Measurements from ENCODE around the gene RANBP3L.

RANBP3L gene

DNA sequence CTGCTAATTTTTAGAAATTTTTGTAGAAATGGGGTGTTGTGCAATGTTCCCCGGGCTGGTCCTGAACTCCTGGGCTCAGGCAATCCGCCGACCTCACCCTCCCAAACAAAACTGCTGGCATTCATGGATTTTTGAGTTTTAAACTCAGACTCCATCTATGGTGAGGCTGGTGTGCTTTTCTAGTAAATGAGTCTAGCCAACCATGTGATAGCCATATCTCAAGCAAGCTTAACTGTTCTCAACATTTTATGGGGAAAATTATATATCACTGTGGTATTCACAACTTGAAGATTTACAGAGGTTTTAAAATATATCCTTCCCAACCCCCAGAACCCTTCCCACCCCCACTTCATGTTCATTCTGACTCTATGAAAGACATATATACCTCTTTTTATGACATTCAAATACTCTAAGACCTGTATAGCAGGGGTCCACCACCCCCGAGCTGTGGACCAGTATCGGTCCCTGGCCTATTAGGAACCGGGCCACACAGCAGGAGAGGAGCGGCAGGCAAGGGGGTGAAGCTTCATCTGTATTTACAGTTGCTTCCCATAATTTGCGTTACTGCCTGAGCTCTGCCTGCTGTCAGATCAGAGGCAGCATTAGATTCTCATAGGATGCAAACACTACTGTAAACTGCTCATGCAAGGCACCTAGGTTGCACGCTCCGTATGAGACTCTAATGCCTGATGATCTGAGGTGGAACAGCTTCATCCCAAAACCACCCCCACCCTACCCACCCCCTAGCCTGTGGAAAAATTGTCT lies 55.5 kb downstream of the RANBP3L start:
- FAIRE-seq (no peak), DNase-seq (ENCODE audit: insufficient read length, low spot score) (no peak)

DNA sequence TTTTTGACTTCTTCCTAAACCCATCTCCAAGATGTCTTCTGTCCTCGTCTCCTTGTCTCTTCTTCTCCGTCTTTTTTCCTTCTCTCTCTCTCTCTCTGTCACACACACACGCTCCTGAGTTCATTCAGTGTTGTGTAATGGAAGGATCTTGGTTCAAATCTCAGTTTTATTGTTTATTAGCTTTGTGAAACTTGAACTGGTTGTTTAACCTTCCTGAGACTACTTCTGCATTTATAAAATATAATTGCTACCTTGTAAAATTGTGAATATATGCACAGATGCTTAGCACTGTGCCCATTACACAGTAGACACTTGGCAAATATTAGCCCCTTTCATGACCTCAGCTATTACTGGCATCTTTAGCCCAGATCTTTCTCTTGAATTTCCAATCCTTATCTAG lies 57.6 kb downstream of the RANBP3L start:
- DNase-seq (ENCODE audit: insufficient read length, low spot score) = no peak

DNA sequence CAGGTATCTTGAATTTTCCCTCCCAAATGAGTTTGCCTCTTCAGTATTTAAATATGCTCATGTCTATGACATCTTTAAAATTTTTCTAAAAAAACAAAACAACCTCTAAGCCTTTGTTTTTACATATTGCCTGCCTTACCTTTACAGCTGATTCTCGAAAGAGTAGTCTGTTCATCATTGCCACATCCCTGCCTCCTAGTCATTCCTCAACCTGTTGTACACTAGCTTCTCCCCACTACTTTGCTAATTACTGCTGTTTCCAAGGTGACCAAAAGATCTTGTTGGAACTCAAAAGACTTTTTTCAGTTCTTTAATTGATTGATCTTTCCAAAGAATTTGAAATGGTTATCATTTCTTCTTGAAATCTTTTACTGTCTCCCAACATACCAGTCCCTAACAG lies 58.0 kb downstream of the RANBP3L start:
- DNase-seq (ENCODE audit: insufficient read length, low spot score) (no peak), FAIRE-seq (no peak)

More for the DNA sequence above, 57.6 kb downstream of the RANBP3L start:
- no peak for FAIRE-seq

DNA sequence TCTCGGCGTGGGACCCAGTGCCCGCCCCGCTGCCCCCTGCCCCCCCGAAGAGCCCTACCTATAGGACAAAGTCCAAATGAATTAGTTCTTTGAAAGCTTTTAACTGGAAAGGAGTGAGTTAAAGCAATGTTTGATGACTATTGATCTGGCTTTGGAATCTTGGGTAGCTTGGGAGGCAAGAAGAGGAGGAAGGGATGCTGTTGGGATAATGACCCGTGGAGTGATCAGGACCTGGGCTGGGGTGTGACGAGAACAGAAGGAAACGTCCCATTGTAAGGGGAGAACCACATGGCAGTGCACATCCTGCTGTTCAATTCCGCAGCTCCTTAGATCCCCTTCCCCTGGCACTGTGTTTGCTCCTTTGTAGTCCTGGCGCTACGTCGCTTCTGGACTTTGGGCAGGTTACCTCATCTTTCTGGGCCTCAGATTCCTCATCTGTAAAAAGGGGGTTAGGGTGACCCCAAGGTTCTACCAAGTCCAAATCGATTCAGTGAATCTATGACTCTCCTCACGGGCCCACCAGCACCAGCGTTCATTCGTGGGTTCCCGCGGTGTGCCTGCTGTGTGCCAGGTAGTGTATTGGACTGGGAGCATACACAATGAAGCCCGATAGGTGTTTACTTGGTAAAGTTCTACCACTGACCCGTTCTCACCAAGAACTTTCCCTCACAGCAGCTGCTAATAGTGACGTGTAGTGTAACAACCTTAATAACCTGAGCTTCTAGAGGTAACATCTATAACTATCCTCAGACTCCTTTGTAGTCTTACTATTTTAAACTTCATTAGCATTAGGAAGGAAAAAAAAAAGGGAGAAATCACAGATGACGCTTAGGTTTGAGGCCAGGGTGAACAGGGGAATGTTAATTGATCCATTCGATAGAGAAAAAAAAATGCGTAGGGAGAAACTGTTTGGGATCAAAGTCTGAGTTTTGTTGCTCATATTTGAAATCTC lies 58.9 kb downstream of the RANBP3L start:
- peak; percentile 11 for FAIRE-seq

DNA sequence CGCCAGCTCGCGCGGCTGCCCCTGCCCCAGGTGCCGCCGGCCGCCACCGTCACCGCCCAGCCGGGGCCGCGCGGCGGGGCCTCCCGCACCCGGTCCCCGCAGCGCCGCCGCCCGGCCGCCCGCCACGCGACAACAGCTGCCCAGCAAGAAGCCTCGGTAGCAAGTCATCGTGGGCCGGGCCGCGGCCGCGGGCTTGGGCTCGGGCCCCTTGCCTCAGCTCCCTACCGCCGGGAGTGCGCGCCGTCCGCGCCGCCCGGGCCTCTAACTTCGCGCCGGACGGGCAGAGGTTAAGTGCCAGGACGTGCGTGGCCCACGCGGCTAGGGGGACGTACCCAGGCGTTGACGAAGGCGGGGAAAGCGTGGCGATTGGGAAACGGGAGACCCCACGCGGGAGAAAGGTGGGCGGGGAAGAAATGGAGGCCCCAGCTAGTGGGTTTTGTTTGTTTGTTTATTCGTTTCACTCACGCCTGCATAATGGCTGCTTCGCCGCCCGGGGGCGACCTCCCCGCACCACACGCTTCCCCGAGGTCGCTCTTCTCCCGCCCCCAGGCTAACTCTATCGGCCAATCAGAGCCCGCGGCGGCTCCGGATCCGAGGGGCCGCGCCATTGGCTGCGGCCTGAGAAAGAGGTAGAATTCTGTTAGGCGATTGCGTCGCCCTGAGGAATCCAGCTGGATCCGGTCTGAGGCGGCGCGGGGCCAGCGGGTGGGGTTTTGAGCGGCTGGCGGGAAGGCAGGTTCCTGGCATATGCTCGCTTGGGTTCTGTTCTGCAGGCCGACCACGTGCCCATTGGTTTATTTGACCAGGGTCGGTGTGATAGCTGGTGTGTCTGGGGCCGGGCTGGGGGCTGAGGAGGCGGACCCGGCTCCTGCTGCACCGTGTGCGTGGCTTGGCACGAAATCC lies 59.8 kb downstream of the RANBP3L start, which contains the start of gene NADK2:
Gene NADK2, minus strand, starts transcription at position 295 of the 903 bp plus-strand sequence. Its CDS starts 127 bp downstream, at position 168.
- FAIRE-seq (peak; percentile 73), DNase-seq (ENCODE audit: insufficient read length, low spot score) (peak; percentile 85)

More for the DNA sequence above, 58.9 kb downstream of the RANBP3L start:
- no peak for DNase-seq (ENCODE audit: insufficient read length, low spot score)

DNA sequence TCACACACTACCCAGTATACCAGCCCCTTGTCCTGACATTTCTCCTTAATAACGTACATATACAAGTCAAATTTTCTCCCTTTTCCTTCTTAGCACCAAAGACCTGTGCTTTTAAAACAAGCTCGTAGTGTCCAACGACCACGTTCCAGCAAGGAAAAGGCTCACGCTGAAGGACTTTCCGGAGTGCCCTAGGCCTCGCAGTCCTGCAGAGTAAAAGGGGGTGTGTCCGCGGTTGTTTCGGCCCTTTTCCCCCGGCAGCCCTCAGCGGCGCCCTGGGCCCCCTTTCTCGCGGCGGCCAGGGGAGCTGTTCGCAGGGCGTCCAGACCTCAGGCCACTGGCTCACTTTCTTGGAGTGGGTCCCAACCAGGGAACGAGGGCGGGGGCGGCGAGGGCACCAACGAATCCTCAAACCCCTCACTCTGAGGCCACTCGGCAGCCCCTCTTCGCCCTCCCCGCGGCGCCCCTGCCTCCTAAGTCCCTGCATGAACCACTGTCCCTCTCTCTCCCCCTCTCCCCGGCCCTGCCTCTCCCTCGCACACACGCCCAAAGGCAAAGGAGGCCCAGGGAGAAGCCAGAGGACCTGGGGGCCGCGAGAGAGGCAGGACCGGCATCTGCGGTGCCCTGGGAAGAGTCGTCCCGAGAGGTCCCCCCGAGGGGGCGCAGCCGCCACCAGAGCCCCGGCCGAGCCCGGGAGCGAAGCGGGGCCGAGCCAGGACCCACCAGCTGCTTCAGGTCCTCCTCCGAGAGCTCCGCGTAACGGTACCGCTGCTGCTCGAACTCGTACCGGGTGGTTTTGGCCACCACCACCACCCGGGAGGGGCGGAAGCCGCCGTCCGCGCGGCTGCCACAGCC lies 60.7 kb downstream of the RANBP3L start:
- peak; percentile 29 for DNase-seq (ENCODE audit: insufficient read length, low spot score)
- FAIRE-seq = peak; percentile 58

DNA sequence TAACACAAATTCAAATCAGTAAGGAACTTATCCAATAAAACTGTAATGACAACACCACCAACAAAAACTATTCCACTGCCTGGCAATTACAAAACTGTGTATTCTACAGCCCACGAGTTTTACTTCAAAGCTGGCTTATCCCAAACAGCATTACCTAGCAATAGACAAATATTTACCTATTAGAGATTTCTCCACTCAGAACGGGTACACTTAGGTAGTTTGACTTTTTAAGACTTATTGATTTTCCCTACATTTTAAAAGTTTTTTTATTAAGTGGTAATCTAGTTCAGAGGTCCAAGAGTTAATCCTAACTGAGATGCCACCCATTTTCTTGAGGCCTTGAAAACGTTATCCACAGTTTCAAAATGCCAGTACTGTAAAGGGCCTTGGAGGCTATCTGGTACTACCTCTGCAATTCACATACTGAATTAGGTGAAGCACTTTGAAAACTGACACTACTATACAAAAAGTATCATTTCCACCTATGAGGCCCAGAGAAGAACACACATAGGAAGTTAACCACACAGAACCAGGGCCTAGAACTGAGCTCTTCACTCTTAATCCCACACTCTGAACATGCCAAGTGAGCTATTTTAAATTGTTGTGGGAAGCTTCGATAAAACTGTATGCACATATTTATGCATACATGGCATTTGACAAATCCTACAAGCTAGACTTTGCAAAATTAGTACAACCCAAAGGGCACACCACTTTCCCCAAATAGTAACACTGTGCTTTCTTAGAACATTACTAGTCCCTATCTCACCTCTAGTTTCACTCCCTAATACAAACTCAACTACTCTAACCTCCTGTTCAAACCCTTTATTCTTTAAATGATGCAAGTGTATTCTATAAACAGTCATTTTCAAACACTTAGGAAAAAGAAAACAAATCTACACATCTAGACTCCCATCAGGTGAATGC lies 62.1 kb downstream of the RANBP3L start:
- DNase-seq (ENCODE audit: insufficient read length, low spot score) (no peak), FAIRE-seq (no peak)

DNA sequence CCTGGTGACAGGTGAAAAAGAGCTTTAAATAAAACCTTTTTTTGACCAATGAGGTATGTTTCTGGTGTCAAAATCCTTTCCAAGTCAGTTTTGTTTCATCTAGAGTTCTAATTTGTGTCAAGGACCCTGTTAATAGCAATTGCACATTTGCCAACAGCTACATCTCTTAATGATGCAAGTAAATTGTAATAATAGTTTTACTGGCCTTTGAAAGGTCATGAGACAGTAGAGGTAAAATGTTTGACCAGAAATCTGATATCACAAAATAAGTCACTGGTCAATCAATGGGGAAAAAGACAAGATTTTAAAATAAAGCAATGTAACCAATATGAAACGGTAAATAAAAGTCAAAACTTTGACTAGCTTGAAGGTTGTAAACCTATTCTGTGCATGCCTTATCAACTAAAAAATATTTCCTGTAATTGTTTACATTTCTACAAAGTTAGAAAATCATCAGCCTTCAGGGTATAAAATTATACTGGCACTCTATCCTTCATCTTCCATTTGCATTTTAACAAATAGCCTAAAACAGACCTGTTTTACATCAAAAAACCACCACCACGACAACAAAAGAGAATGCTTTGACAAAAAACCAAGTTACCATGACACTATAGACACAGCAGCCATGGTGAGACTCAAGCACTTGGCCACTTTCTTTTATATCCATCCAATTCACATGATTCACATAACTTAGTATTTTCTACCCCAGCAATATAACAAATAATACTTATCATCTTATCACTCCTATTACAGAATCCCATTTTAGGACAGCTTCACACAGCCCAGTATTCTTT lies 63.0 kb downstream of the RANBP3L start:
- FAIRE-seq = no peak

DNA sequence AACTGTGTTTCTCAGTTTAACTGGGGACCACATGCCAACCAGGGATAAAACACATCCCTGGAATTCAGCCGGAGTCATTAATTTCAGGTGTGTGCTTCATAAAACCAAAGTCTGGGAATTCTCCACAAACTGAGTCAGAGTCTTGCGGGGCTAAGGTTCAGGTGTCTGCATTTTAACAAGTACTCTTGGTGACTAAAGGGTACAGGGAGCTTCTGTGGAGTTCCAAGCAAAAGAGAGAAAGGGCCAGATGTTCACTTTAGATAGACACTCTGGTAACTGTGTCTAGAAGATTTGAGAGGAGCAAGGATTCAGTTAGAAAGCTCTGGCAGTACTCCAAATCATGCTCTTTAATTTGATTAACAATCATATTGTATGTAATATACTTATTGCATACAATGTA lies 64.0 kb downstream of the RANBP3L start:
- DNase-seq (ENCODE audit: insufficient read length, low spot score) (no peak), FAIRE-seq (no peak)

More for the DNA sequence above, 63.0 kb downstream of the RANBP3L start:
- no peak for DNase-seq (ENCODE audit: insufficient read length, low spot score)

DNA sequence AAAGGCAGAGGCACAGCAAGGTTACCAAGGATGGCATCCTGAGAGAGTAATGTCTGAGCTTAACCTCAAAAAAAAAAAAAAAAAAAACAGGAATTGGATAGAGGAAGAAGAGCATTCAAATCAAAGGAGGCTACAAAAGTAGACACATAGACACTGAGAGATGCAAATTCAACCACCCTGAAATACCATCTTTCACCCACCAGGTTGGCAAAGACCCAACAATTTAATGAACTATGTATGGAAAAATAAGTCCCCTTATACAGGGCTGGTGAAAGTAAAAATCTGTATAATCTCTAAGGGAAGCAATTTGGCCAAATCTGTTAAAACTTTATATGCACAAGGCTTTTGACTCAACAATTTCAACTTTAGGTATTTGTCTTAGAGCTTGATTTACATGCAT lies 64.9 kb downstream of the RANBP3L start:
- no peak for DNase-seq (ENCODE audit: insufficient read length, low spot score)
- FAIRE-seq = no peak

DNA sequence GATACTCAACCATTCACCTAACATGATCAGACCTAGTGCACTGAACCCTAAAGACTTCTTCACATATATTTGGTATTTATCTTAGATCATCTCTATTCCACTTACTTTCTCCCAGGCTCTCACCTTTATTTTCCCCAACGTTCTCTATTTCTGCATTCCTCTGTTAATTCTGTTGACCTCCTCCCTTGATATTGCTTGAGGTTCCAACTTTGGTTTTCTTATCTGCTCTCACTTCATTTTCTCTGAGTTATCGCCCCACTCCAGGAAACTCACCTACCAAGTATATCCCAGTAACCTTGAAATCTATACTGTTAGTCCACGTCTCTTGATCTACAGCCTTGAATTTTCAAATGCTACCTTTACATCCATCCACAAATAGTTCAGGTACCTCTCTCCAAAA lies 69.2 kb downstream of the RANBP3L start:
- DNase-seq (ENCODE audit: insufficient read length, low spot score) (no peak), FAIRE-seq (no peak)

DNA sequence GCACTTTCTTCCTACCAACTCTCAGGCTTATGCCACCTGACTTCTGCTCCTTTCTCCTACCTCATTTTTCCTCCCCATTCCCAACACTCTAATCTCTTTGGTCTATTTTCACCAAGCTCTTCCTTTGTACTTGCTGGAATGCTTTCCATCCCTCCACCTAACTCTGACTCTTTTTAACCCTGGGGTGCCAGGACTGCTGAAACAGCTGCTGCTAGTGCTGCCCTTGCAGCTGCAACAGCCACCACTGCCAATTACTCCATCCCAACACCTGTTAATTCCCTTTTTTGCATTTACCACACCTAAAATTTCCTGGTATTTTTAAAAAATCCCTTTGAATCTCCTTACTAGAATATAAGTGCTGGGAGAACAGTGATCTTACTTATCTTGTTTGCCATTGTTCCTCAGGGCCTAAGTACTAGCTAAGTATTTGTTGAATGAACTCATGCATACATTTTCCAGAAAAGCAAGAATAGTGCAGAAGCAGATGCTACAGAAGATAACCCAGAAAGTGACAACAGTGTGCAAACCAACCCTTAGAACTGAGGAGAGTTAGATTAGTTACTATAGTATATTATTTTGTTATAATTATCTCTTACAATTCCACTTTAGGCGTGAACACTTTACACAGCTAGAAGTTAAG lies 71.4 kb downstream of the RANBP3L start:
- no peak for DNase-seq (ENCODE audit: insufficient read length, low spot score)
- FAIRE-seq = no peak

DNA sequence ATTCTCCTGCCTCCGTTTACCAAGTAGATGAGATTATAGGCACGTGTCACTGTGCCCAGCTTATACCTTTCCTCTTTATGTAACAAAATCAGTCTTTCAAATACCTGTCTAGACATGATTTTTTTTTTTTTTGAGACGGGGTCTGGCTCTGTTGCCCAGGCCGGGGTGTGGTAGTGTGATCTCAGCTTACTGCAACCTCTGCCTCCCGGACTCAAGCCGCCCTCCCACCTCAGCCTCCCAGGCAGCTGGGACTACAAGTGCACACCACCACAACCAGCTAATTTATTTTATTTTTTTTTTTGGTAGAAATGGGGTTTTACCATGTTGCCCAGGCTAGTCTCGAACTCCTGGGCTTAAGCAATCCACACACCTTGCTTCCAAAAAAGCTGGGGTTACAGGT lies 73.2 kb downstream of the RANBP3L start:
- DNase-seq (ENCODE audit: insufficient read length, low spot score) (no peak), FAIRE-seq (no peak)

DNA sequence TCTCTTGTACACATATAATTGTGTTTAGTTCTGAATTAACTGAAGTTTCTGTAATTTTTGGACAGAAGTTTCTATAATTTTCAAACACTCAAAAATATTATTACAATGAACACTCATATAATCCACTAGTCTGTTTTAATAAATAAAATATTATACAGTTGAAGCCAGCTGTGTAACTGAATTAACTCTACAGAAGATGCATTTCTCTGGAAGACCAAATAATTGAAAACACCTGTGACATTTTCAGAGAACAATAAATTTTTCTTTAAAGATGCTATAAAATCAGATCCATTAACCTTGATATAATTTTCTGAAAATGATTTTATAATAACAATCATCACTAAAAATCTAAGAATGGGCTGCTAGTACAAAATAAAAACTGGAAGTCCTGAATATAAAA lies 74.7 kb downstream of the RANBP3L start:
- no peak for FAIRE-seq
- no peak for DNase-seq (ENCODE audit: insufficient read length, low spot score)

DNA sequence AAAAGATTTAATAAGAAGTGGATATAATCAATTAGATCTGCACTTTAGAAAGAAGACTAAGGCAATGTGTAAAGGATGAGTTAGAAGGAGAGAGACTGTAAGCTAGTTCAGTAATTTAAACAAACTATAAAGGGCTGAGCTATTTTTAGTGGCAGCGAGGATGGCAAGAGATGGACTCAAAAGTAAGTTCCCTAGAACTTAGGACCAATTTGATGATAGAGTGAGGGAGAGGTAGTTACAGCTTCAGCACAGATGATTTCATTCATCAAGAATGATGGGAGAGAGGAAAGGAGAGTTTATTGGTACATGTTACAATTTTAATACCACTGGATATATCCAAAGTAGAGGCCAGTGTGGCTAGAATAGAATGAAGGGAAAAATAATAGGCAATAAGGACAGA lies 79.1 kb downstream of the RANBP3L start:
- FAIRE-seq = no peak
- no peak for DNase-seq (ENCODE audit: insufficient read length, low spot score)

DNA sequence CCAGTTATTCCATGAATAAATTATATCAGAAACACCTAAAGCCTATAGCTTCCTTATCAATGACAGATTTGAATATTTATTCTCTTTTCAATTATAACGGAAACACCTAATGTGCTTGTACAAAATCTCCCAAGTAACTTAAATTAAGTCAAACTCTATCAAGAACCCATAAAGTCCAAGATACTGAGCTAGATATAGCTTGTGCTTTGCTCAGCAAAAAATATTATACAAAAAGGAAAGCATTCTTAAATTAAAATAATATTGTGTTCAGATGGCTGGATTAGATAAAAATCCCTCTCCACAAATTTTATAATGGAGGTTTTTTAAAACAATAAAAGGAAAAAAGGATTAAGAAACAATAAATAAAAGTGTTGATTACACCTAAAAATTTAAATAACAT lies 83.7 kb downstream of the RANBP3L start:
- FAIRE-seq (no peak), DNase-seq (ENCODE audit: insufficient read length, low spot score) (no peak)

DNA sequence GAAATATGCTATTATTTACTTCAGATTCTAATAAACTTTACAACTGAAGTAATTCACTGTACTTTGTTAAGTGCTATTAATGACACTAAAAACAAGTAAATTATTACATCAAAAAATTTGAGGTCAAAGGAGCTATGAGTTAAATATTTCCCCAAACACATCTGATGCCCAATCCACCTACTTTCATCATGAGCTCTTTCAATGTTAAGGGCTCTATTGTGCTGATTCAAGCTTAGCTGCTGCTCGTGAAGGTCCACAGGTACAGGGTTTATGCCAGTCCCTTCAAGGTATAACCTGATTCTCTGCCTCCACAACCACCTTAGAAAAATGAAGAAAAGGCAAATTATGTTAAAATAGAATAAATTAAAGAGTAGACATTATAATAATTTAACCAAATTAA lies 84.1 kb downstream of the RANBP3L start:
- DNase-seq (ENCODE audit: insufficient read length, low spot score) (no peak), FAIRE-seq (no peak)
